Liver (tissue), 3 donors: ENCODE data around the gene SPRYD4.

ENCODE experiments used
- FOXA1 ChIP-seq: IDR thresholded peaks from 2 replicates; pipeline ENCODE4 v1.6.1; 2016; ENCODE audit warnings: antibody characterized with exemption
- GABPA ChIP-seq, 2 donors: IDR thresholded peaks in 1 of 2; conservative IDR thresholded peaks in 1 of 2; 2 replicates each; pipeline ENCODE4 v1.6.1; 2016; ENCODE audit warnings: antibody characterized with exemption in 2 of 2, mild to moderate bottlenecking in 1 of 2, moderate library complexity in 1 of 2
- HNF4G ChIP-seq: IDR thresholded peaks from 2 replicates; pipeline ENCODE4 v1.6.1; 2016; ENCODE audit warnings: antibody characterized with exemption
- RAD21 ChIP-seq, 2 donors: IDR thresholded peaks; 2 replicates each; pipeline ENCODE4 v1.6.1; 2016; ENCODE audit warnings: antibody characterized with exemption in 2 of 2, mild to moderate bottlenecking in 2 of 2
- SP1 ChIP-seq: IDR thresholded peaks from 2 replicates; pipeline ENCODE4 v1.6.1; 2018; ENCODE audit warnings: antibody characterized with exemption, mild to moderate bottlenecking
- TAF1 ChIP-seq: conservative IDR thresholded peaks from 2 replicates; pipeline ENCODE4 v1.6.1; 2016; ENCODE audit warnings: antibody characterized with exemption, mild to moderate bottlenecking
- TF ChIP-seq, protein P1 (sequence below): IDR thresholded peaks from 2 replicates; pipeline ENCODE4 v1.6.1; 2016; ENCODE audit warnings: antibody characterized with exemption
- TF ChIP-seq, protein P2 (sequence below): fragments of 150-350 bp; IDR thresholded peaks from 2 replicates; pipeline ENCODE4 v1.5.1; 2017; ENCODE audit warnings: improper control_type of control experiment, low read depth, low read length; ENCODE audit not compliant: missing input control
- TF ChIP-seq, protein P3 (sequence below): IDR thresholded peaks from 2 replicates; pipeline ENCODE4 v1.6.1; 2016; ENCODE audit warnings: antibody characterized with exemption
- TF ChIP-seq, protein P4 (sequence below): IDR thresholded peaks from 2 replicates; pipeline ENCODE4 v1.6.1; 2016; ENCODE audit warnings: antibody characterized with exemption, mild to moderate bottlenecking
- donor health status: healthy.
- donor health status: healthy.

DNA sequence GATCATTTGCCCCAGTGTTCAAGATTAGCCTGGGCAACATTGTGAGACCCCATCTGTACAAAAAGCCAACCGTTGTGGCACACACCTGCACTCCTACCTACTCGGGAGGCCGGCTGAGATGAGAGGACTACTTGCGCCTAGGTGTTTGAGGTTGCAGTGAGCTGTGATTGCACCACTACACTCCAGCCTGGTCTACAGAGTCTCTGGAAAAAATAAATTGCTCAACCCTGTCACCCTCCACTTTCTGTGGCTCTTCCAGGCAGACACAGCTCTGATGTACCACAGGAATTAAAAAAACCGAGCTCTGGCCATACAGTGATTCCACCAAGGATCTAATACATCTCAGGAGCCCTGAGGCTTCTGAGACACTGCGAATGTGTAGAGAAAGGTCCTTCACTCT is 33.5 kb upstream of the SPRYD4 start:
- TF ChIP-seq, protein P1, sequence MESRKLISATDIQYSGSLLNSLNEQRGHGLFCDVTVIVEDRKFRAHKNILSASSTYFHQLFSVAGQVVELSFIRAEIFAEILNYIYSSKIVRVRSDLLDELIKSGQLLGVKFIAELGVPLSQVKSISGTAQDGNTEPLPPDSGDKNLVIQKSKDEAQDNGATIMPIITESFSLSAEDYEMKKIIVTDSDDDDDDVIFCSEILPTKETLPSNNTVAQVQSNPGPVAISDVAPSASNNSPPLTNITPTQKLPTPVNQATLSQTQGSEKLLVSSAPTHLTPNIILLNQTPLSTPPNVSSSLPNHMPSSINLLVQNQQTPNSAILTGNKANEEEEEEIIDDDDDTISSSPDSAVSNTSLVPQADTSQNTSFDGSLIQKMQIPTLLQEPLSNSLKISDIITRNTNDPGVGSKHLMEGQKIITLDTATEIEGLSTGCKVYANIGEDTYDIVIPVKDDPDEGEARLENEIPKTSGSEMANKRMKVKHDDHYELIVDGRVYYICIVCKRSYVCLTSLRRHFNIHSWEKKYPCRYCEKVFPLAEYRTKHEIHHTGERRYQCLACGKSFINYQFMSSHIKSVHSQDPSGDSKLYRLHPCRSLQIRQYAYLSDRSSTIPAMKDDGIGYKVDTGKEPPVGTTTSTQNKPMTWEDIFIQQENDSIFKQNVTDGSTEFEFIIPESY = no peak
- TF ChIP-seq, protein P2, sequence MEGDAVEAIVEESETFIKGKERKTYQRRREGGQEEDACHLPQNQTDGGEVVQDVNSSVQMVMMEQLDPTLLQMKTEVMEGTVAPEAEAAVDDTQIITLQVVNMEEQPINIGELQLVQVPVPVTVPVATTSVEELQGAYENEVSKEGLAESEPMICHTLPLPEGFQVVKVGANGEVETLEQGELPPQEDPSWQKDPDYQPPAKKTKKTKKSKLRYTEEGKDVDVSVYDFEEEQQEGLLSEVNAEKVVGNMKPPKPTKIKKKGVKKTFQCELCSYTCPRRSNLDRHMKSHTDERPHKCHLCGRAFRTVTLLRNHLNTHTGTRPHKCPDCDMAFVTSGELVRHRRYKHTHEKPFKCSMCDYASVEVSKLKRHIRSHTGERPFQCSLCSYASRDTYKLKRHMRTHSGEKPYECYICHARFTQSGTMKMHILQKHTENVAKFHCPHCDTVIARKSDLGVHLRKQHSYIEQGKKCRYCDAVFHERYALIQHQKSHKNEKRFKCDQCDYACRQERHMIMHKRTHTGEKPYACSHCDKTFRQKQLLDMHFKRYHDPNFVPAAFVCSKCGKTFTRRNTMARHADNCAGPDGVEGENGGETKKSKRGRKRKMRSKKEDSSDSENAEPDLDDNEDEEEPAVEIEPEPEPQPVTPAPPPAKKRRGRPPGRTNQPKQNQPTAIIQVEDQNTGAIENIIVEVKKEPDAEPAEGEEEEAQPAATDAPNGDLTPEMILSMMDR = no peak
- TF ChIP-seq FOXA1 (no peak), TAF1 (no peak), GABPA (IDR thresholded peaks at IDR 0.05 in 1 of 2, conservative IDR thresholded peaks at IDR 0.05 in 1 of 2) (no peak), RAD21 (IDR thresholded peaks at IDR 0.05) (no peak), HNF4G (no peak), SP1 (no peak)
- TF ChIP-seq, protein P3, sequence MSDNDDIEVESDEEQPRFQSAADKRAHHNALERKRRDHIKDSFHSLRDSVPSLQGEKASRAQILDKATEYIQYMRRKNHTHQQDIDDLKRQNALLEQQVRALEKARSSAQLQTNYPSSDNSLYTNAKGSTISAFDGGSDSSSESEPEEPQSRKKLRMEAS = no peak
- TF ChIP-seq, protein P4, sequence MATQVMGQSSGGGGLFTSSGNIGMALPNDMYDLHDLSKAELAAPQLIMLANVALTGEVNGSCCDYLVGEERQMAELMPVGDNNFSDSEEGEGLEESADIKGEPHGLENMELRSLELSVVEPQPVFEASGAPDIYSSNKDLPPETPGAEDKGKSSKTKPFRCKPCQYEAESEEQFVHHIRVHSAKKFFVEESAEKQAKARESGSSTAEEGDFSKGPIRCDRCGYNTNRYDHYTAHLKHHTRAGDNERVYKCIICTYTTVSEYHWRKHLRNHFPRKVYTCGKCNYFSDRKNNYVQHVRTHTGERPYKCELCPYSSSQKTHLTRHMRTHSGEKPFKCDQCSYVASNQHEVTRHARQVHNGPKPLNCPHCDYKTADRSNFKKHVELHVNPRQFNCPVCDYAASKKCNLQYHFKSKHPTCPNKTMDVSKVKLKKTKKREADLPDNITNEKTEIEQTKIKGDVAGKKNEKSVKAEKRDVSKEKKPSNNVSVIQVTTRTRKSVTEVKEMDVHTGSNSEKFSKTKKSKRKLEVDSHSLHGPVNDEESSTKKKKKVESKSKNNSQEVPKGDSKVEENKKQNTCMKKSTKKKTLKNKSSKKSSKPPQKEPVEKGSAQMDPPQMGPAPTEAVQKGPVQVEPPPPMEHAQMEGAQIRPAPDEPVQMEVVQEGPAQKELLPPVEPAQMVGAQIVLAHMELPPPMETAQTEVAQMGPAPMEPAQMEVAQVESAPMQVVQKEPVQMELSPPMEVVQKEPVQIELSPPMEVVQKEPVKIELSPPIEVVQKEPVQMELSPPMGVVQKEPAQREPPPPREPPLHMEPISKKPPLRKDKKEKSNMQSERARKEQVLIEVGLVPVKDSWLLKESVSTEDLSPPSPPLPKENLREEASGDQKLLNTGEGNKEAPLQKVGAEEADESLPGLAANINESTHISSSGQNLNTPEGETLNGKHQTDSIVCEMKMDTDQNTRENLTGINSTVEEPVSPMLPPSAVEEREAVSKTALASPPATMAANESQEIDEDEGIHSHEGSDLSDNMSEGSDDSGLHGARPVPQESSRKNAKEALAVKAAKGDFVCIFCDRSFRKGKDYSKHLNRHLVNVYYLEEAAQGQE = no peak
